Kidney (tissue), 14 donors: ENCODE data around the gene C1QTNF1. TPM values are rescaled to one million over a fixed set of nuclear protein-coding genes. Genes with fewer than 3 reads are reported as not detected.

Experiments used
- DNase-seq, 5 donors: peaks; one replicate each; pipeline ENCODE4 v3.0.0-alpha.2; 2013 to 2020
- FAIRE-seq: peaks from 2 replicates; lab custom pipeline; 2012; peaks lifted over from hg19 to GRCh38; lab: Jason Lieb, UNC
- H3K27ac ChIP-seq, 2 donors: one replicate each; pipeline ENCODE4 v1.7.0; 2013; ENCODE audit warnings: low read depth in 2 of 2, low read length in 2 of 2, inconsistent platforms in 1 of 2
- H3K27me3 ChIP-seq: one replicate; pipeline ENCODE4 v1.7.1; 2013; ENCODE audit warnings: low read length, inconsistent platforms; ENCODE audit not compliant: control insufficient read depth, insufficient read depth
- H3K36me3 ChIP-seq, 3 donors: one replicate each; pipeline versions ENCODE4 v1.7.0 to v1.7.1; 2013; ENCODE audit warnings: low read length in 3 of 3, control low read depth in 1 of 3, inconsistent platforms in 1 of 3; ENCODE audit not compliant: insufficient read depth in 3 of 3, control insufficient read depth in 2 of 3
- H3K4me1 ChIP-seq, 3 donors: one replicate each; pipeline versions ENCODE4 v1.7.0 to v1.7.1; 2013; ENCODE audit warnings: low read length in 3 of 3, inconsistent platforms in 1 of 3, low read depth in 1 of 3; ENCODE audit not compliant: control insufficient read depth in 2 of 3, insufficient read depth in 2 of 3
- H3K4me3 ChIP-seq, 3 donors: one replicate each; pipeline versions ENCODE4 v1.7.0 to v1.8.1; 2013; ENCODE audit warnings: low read length in 3 of 3, control low read depth in 1 of 3, inconsistent platforms in 1 of 3
- H3K9ac ChIP-seq, 3 donors: one replicate each; pipeline versions ENCODE4 v1.7.0 to v1.7.1; 2013; ENCODE audit warnings: low read length in 3 of 3, control low read depth in 1 of 3, inconsistent platforms in 1 of 3
- H3K9me3 ChIP-seq, 3 donors: one replicate each; pipeline versions ENCODE4 v1.7.0 to v1.7.1; 2013; ENCODE audit warnings: low read length in 3 of 3, control low read depth in 1 of 3, inconsistent platforms in 1 of 3; ENCODE audit not compliant: control insufficient read depth in 2 of 3, insufficient read depth in 1 of 3
- intact Hi-C: fragments of 100-400 bp; cut with DNase I; formaldehyde crosslinking; loops from one replicate; pipeline ENCODE4 v1.11.1; 2022
- polyA plus RNA-seq: library from polyadenylated mRNA; stranded (reverse); fragments of 350-450 nt; fragmentation: Illumina TruSeq; extraction: RNeasy Lipid Tissue Mini Kit (QIAGEN cat#74804); gene quantifications from one replicate; pipeline ENCODE4 v1.2.3, GENCODE V29; 2014; ENCODE audit warnings: low read depth, low replicate concordance; ENCODE audit not compliant: insufficient read depth
- total RNA-seq: library from RNA; stranded (reverse); fragmentation: NEBNext Ultra II Directional; extraction: Animal tissue kit (Norgen Biotek cat#: 25700); gene quantifications from one replicate; pipeline ENCODE4 v1.2.1, GENCODE V29; 2021
- TF ChIP-seq, protein P1 (sequence below): IDR thresholded peaks from 3 replicates; pipeline ENCODE4 v1.5.1; 2012; ENCODE audit warnings: mild to moderate bottlenecking, moderate library complexity, borderline replicate concordance; ENCODE audit not compliant: insufficient read depth; ENCODE audit errors: extremely low read depth
- donor health status: control.
- donor health status: control.
- donor health status: control.
- donor health status: control.
- donor health status: control.
- donor health status: DM: yes; HTN: yes; CAD: no.
- donor health status: Normal renal cell carcinoma (clear cell type).

Gene C1QTNF1
- total and polyA plus RNA-seq, 2 donors from 2014 or later: 18.0 to 65.2 TPM

DNA sequence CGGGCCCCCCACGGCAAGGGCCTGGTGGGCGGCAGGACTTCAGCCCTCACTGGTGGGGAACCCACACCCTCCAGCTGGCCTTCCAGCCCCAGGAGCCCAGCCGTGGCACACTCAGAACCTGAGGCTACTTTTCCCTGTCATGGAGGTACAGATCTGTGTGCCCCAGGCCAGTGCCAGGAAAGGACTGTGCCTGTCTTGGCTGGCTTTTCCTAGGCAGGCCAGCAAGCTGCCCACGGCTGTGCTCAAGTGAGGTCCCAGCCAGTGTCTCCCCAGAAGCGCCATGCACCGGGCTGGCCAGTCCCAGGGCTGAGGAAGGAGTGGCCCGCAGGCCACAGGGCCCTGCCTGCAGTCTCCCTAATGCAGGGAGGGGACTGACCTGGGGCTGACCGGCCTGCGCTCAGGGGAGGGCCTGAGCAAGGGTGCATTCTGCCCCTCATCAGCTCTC is 67.3 kb downstream of the C1QTNF1 start:
- TF ChIP-seq, protein P1, sequence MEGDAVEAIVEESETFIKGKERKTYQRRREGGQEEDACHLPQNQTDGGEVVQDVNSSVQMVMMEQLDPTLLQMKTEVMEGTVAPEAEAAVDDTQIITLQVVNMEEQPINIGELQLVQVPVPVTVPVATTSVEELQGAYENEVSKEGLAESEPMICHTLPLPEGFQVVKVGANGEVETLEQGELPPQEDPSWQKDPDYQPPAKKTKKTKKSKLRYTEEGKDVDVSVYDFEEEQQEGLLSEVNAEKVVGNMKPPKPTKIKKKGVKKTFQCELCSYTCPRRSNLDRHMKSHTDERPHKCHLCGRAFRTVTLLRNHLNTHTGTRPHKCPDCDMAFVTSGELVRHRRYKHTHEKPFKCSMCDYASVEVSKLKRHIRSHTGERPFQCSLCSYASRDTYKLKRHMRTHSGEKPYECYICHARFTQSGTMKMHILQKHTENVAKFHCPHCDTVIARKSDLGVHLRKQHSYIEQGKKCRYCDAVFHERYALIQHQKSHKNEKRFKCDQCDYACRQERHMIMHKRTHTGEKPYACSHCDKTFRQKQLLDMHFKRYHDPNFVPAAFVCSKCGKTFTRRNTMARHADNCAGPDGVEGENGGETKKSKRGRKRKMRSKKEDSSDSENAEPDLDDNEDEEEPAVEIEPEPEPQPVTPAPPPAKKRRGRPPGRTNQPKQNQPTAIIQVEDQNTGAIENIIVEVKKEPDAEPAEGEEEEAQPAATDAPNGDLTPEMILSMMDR: no peak
- FAIRE-seq: no peak
- no peak overlapping the region for H3K4me3 ChIP-seq
- H3K4me1 ChIP-seq: no peaks in the 10 kb centered on the region
- no peak overlapping the region for H3K9ac ChIP-seq
- peaks cover 0 to 2% (median 0%) of the 10 kb centered on the region in 3 donors for H3K36me3 ChIP-seq
- DNase-seq: no peak
- intact Hi-C loops: loop anchor here (5.0 kb wide), 1 partner anchor 301 kb away; no protein-coding TSS in a partner anchor
- H3K27me3 ChIP-seq: no peaks in the 10 kb centered on the region
- no peaks in the 10 kb centered on the region for H3K9me3 ChIP-seq
- no peak overlapping the region for H3K27ac ChIP-seq

DNA sequence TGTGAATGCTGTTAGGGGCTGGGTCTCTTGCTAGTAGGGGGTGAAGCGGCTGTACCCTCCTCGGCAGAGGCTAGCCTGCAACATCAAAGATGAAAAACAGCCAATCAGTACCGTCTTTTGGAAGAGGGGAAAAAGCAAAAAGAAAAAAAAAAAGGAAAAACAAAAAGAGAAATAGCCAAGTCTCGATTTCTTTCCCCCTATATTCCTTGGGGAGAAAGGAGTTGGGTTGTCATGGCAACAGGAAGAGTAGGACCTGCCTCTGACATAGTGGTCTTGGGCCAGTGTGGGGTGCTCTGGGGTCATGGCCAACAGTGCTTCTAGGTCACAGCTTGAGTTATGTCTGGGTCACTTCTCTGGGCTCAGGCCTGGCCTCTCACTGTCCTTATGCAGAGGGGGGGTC is 68.6 kb downstream of the C1QTNF1 start:
- intact Hi-C loops: loop anchor here (5.0 kb wide), 1 partner anchor 300 kb away; no protein-coding TSS in a partner anchor
- no peaks in the 10 kb centered on the region for H3K27me3 ChIP-seq
- H3K4me3 ChIP-seq: no peak overlapping the region
- no peaks in the 10 kb centered on the region for H3K4me1 ChIP-seq
- FAIRE-seq (no peak), DNase-seq (no peak)
- H3K36me3 ChIP-seq: no peaks in the 10 kb centered on the region
- no peak overlapping the region for H3K9ac ChIP-seq
- H3K27ac ChIP-seq: no peak overlapping the region
- H3K9me3 ChIP-seq: no peaks in the 10 kb centered on the region
- TF ChIP-seq, protein P1: no peak

DNA sequence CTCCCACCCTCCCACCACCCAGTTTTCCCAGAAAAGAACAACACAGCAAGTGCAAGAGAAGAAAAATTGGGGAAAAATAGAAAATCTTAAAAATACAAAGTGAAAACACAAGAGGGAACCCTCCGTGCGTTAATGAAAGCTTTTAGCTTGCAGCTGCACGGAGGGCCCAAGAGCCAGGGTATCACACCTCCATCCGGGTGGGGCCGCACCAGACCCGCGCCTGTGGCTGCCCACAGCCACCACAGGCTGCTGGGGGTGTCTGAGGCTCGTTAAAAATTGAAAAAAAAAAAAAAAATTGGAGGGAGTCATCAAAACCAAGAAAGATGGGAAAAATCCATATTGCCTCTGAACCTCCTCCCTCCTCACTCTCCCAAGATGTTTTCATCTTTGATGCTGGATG is 69.3 kb downstream of the C1QTNF1 start:
- Histone ChIP-seq H3K27ac (no peak overlapping the region), H3K27me3 (no peaks in the 10 kb centered on the region), H3K9ac (no peak overlapping the region), H3K36me3 (no peaks in the 10 kb centered on the region), H3K4me1 (no peaks in the 10 kb centered on the region), H3K4me3 (no peak overlapping the region), H3K9me3 (no peaks in the 10 kb centered on the region)
- FAIRE-seq (no peak), DNase-seq (no peak)
- intact Hi-C loops: loop anchor here (5.0 kb wide), 1 partner anchor 299 kb away; no protein-coding TSS in a partner anchor
- TF ChIP-seq, protein P1: no peak

DNA sequence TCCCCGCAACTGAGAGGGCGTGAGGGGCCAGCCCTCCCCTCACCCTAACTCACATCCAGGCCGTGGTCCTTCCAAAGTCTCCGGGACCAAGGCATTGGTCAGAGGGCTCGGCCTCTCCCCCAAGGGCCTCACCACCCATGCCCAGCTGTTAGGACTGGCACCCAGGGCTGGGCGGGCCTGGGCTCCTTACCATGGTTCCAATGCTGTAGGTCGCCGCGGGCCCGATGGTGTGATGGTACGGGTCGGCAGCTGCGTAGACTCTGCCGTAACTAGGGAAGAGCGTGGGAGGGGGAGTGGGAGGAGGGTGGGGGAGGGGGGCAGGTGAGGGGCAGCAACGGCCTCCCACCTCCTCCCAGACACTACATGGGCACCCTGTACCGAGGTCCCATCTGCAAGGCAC is 70.3 kb downstream of the C1QTNF1 start:
- Histone ChIP-seq H3K4me1 (no peaks in the 10 kb centered on the region), H3K4me3 (no peak overlapping the region), H3K36me3 (no peaks in the 10 kb centered on the region), H3K9ac (no peak overlapping the region), H3K27ac (no peak overlapping the region), H3K9me3 (no peaks in the 10 kb centered on the region), H3K27me3 (no peaks in the 10 kb centered on the region)
- no peak for FAIRE-seq
- TF ChIP-seq, protein P1: no peak
- intact Hi-C loops: loop anchor here (5.0 kb wide), 1 partner anchor 298 kb away; no protein-coding TSS in a partner anchor
- DNase-seq: no peak
